H1 (cell line): Measurements from ENCODE around the gene BCL2L11. TPM values are rescaled to one million over a fixed set of nuclear protein-coding genes. Genes with fewer than 3 reads are reported as not detected.

Experiments
- BACH1 ChIP-seq: IDR thresholded peaks from 2 replicates; pipeline ENCODE4 v1.6.1; 2012; ENCODE audit warnings: low read length, improper control_type of control experiment
- BCL11A ChIP-seq, 2 experiments: IDR thresholded peaks; one replicate each; pipeline ENCODE4 v1.6.1; 2011; ENCODE audit warnings: low read depth in 2 of 2, low read length in 2 of 2, mild to moderate bottlenecking in 2 of 2
- BRCA1 ChIP-seq: IDR thresholded peaks from 2 replicates; pipeline ENCODE4 v1.6.1; 2012; ENCODE audit warnings: low read depth, low read length, improper control_type of control experiment
- CBX5 ChIP-seq: fragments of 300-800, 300-1000 bp; sonication (generic); IDR thresholded peaks from 2 replicates; pipeline ENCODE4 v1.7.1; 2016; ENCODE audit warnings: antibody characterized with exemption, low read length, low read depth
- CEBPB ChIP-seq: IDR thresholded peaks from 2 replicates; pipeline ENCODE4 v1.6.1; 2012; ENCODE audit warnings: low read depth, low read length
- CHD1 ChIP-seq: IDR thresholded peaks from 2 replicates; pipeline ENCODE4 v1.6.1; 2012; ENCODE audit warnings: low read depth, low read length, improper control_type of control experiment
- CHD2 ChIP-seq: IDR thresholded peaks from 2 replicates; pipeline ENCODE4 v1.6.1; 2012; ENCODE audit warnings: low read length, improper control_type of control experiment
- CREB1 ChIP-seq: IDR thresholded peaks from 2 replicates; pipeline ENCODE4 v1.6.1; 2012; ENCODE audit warnings: inconsistent platforms
- EGR1 ChIP-seq: IDR thresholded peaks from 2 replicates; pipeline ENCODE4 v1.6.1; 2011; ENCODE audit warnings: low read depth, low read length, borderline replicate concordance
- EZH2 ChIP-seq: fragments of 200-600 bp; sonication (generic); IDR thresholded peaks from 2 replicates; pipeline ENCODE4 v1.7.1; 2012; ENCODE audit warnings: low read depth, mild to moderate bottlenecking, moderate library complexity, low read length, inconsistent platforms; ENCODE audit not compliant: severe bottlenecking
- GTF2F1 ChIP-seq: IDR thresholded peaks from 2 replicates; pipeline ENCODE4 v1.6.1; 2012; ENCODE audit warnings: low read depth, low read length, improper control_type of control experiment, borderline replicate concordance
- KDM1A ChIP-seq: fragments of 200-600, 300-600 bp; sonication (generic); IDR thresholded peaks from 2 replicates; pipeline ENCODE4 v1.7.1; 2016; ENCODE audit warnings: mild to moderate bottlenecking, low read length, borderline replicate concordance
- NRF1 ChIP-seq: IDR thresholded peaks from 2 replicates; pipeline ENCODE4 v1.6.1; 2011; ENCODE audit warnings: mild to moderate bottlenecking, low read depth, low read length, improper control_type of control experiment
- PHF8 ChIP-seq: fragments of 200-600 bp; sonication (generic); conservative IDR thresholded peaks from 2 replicates; pipeline ENCODE4 v1.7.1; 2012; ENCODE audit warnings: low read depth, mild to moderate bottlenecking, inconsistent platforms, low read length, moderate library complexity
- POLR2AphosphoS5 ChIP-seq: IDR thresholded peaks from 2 replicates; pipeline ENCODE4 v1.6.1; 2011; ENCODE audit warnings: low read depth, low read length
- POU5F1 ChIP-seq: IDR thresholded peaks from 2 replicates; pipeline ENCODE4 v1.6.1; 2011; ENCODE audit warnings: low read depth, mild to moderate bottlenecking, low read length, moderate library complexity
- RAD21 ChIP-seq, 2 experiments: IDR thresholded peaks in 1 of 2; conservative IDR thresholded peaks in 1 of 2; 2 replicates each; pipeline ENCODE4 v1.6.1; 2011; ENCODE audit warnings: low read depth in 2 of 2, low read length in 2 of 2, improper control_type of control experiment in 1 of 2, inconsistent platforms in 1 of 2, mild to moderate bottlenecking in 1 of 2, moderate library complexity in 1 of 2
- RFX5 ChIP-seq: IDR thresholded peaks from 2 replicates; pipeline ENCODE4 v1.6.1; 2011; ENCODE audit warnings: low read depth, low read length, improper control_type of control experiment, borderline replicate concordance
- SP2 ChIP-seq: IDR thresholded peaks from 2 replicates; pipeline ENCODE4 v1.6.1; 2012; ENCODE audit warnings: mild to moderate bottlenecking, low read length, inconsistent platforms
- TAF7 ChIP-seq: optimal IDR thresholded peaks from 2 replicates; pipeline ENCODE3; 2011; ENCODE audit warnings: low read depth, mild to moderate bottlenecking, inconsistent platforms, low read length, moderate library complexity, borderline replicate concordance
- TEAD4 ChIP-seq: IDR thresholded peaks from 2 replicates; pipeline ENCODE4 v1.6.1; 2012; ENCODE audit warnings: low read depth, low read length, inconsistent platforms, mixed read lengths
- polyA plus RNA-seq, 7 experiments: library from polyadenylated mRNA; depleted of rRNA in 3 of 7; stranded (reverse) in 5 of 7; unstranded in 2 of 7; fragments of >200 nt in 5 of 7; fragments of 200-250 nt in 2 of 7; gene quantifications; 1 replicate in 5 of 7; 2 replicates in 1 of 7; 4 replicates in 1 of 7; pipeline versions ENCODE4 v1.2.1 to v1.2.3, GENCODE V29; 2011 to 2013; ENCODE audit warnings: missing spikeins in 2 of 7, mixed read lengths in 2 of 7
- total RNA-seq: library from RNA; stranded (reverse); fragmentation: NEBNext Ultra II Directional; extraction: Animal tissue kit (Norgen Biotek cat#: 25700); gene quantifications from 2 replicates; pipeline ENCODE4 v1.2.1, GENCODE V29; 2021
- TF ChIP-seq, protein P1 (sequence below): IDR thresholded peaks from 2 replicates; pipeline ENCODE4 v1.6.1; 2012; ENCODE audit warnings: low read length, inconsistent platforms
- TF ChIP-seq, protein P2 (sequence below): IDR thresholded peaks from 2 replicates; pipeline ENCODE4 v1.6.1; 2012; ENCODE audit warnings: inconsistent platforms

BCL2L11 gene
- total and polyA plus RNA-seq, 2 of the 8 experiments (the other 6 are each of a cell fraction or from before 2014, with no cell fraction given): 7.5 to 22.9 TPM

DNA sequence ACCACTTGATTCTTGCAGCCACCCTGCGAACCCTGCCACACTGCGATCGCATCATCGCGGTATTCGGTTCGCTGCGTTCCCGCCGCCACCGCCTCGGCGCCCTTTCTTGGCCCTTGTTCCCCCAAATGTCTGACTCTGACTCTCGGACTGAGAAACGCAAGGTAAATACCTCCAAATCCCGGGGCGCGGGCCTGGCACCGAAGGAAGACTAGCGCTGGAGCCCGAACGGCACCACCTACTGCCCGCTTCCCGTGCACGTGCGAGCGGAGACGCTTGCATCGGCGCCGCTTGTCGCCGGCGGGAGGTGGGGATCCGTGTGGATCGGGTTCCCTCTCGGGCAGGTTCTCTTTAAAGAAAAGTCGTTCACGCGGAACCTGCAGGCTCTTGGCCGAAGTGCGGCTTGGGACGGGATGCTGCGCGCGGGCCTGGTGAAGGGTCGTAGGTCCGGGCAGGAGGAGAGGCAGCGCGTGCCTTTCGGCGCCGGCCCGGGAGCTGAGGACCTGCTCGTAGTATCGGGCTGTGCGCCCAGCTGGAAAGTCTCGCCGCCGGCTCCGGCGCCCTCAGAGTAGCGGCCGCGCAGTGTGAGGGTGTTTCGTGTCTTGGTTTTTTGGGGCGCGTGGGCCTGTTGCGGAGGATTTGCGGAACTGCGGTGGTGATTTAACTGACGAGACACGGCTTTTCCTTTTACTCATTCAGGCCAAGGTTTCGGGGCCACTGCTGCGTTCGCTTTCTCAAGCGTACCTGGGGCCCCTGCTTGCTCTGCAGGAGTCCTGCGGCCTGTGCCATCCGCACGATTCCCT, 514 bp downstream of the BCL2L11 start (continued):
- TF ChIP-seq SP2: no peak
- TF ChIP-seq POLR2AphosphoS5: peak; percentile 4; the same call in 1 of the 2 replicates
- TF ChIP-seq BCL11A (IDR thresholded peaks at IDR 0.05; ENCODE audit: low read depth in 2 of 2, low read length in 2 of 2): no peak
- peak; percentile 26 for TF ChIP-seq PHF8
- TF ChIP-seq, protein P1, sequence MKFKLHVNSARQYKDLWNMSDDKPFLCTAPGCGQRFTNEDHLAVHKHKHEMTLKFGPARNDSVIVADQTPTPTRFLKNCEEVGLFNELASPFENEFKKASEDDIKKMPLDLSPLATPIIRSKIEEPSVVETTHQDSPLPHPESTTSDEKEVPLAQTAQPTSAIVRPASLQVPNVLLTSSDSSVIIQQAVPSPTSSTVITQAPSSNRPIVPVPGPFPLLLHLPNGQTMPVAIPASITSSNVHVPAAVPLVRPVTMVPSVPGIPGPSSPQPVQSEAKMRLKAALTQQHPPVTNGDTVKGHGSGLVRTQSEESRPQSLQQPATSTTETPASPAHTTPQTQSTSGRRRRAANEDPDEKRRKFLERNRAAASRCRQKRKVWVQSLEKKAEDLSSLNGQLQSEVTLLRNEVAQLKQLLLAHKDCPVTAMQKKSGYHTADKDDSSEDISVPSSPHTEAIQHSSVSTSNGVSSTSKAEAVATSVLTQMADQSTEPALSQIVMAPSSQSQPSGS: no peak
- no peak for TF ChIP-seq GTF2F1
- TF ChIP-seq NRF1: no peak
- no peak for TF ChIP-seq RAD21 (IDR thresholded peaks at IDR 0.05 in 1 of 2, conservative IDR thresholded peaks at IDR 0.05 in 1 of 2; ENCODE audit: low read depth in 2 of 2, low read length in 2 of 2)
- TF ChIP-seq, protein P2, sequence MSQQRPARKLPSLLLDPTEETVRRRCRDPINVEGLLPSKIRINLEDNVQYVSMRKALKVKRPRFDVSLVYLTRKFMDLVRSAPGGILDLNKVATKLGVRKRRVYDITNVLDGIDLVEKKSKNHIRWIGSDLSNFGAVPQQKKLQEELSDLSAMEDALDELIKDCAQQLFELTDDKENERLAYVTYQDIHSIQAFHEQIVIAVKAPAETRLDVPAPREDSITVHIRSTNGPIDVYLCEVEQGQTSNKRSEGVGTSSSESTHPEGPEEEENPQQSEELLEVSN: peak; percentile 74; the same call in 1 of the 2 replicates
- no peak for TF ChIP-seq CEBPB
- no peak for TF ChIP-seq RFX5
- no peak for TF ChIP-seq POU5F1
- TF ChIP-seq EZH2: peak; percentile 35
- TF ChIP-seq BACH1: no peak
- no peak for TF ChIP-seq KDM1A
- TF ChIP-seq CBX5: no peak
- TF ChIP-seq CHD1: peak; percentile 59; the same call in 1 of the 2 replicates
- TF ChIP-seq TEAD4: no peak
- peak; percentile 11 for TF ChIP-seq TAF7
- no peak for TF ChIP-seq EGR1
- peak; percentile 44; the same call in 1 of the 2 replicates for TF ChIP-seq CHD2
- TF ChIP-seq BRCA1: no peak
- no peak for TF ChIP-seq CREB1
